NT2/D1 (cell line): ENCODE measurements around the gene PIM1.

Experiments
- YY1 ChIP-seq: IDR thresholded peaks from 2 replicates; pipeline ENCODE4 v1.6.1; 2011; ENCODE audit not compliant: insufficient read length, insufficient read depth
- ZNF274 ChIP-seq: IDR thresholded peaks from 2 replicates; pipeline ENCODE4 v1.6.1; 2011; ENCODE audit warnings: mild to moderate bottlenecking, low read depth, low read length

DNA sequence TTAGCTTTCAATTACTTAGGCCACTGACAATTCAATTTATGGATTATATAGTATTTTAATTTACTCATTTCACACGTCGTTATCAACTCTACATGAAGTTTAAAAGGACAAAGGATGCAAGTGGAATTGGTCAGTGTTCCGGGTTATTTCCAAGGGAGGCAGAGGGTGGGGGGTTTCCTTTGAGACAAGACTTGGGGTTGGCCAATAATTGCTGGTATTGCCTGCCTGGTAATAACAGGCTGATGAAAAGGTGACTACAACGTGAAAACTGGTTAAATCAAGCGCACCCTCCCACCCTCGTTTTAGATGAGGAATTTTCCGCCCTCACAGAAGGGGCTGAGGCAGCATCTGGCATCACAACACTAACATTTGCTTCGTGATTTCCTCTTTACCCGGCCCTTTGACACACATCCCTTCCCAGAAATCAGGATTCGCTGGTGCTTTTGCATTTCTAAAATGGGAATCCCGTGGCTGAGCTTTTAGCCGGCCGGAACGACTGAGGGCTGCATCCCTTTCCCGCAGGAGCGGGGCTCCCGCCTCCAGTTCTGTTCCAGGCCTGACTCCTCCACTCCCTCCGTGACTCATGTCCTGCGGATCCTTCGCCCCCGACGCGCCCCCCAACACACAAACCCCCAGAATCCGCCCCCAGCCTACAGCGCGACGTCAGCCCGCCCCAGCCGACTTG is 999 bp upstream of the PIM1 start:
- no peak for TF ChIP-seq YY1
- TF ChIP-seq ZNF274, result no peak
